Neutrophil (primary cell): Measurements from ENCODE around the gene TAPBPL.
"Not testable (repeated sequence)": the region's sequence is repeated elsewhere in the genome, so short reads cannot be mapped to it uniquely, and the experiment has no call there.

Source experiments
- H3K27ac ChIP-seq: fragments of 200-600 bp; sonication (generic); 2 replicates; pipeline ENCODE4 v1.5.1; 2016; ENCODE audit warnings: mild to moderate bottlenecking, moderate library complexity
- H3K27me3 ChIP-seq: fragments of 200-600 bp; sonication (generic); 2 replicates; pipeline ENCODE4 v1.6.0; 2016; ENCODE audit warnings: mild to moderate bottlenecking
- H3K36me3 ChIP-seq: fragments of 200-600 bp; sonication (generic); 2 replicates; pipeline ENCODE4 v1.5.1; 2017
- H3K4me1 ChIP-seq, 2 experiments: fragments of 200-600 bp in 1 of 2; sonication (generic) in 1 of 2; 1 replicate in 1 of 2; 2 replicates in 1 of 2; pipeline versions ENCODE4 v1.5.1 to v1.6.1; 2013 to 2016; ENCODE audit warnings: low read depth in 1 of 2, low read length in 1 of 2, mild to moderate bottlenecking in 1 of 2, moderate library complexity in 1 of 2; ENCODE audit not compliant: control insufficient read depth in 1 of 2, insufficient read depth in 1 of 2
- H3K4me3 ChIP-seq, 2 experiments: fragments of 200-600 bp in 1 of 2; sonication (generic) in 1 of 2; 1 replicate in 1 of 2; 2 replicates in 1 of 2; pipeline ENCODE4 v1.5.1; 2013 to 2016; ENCODE audit warnings: low read depth in 1 of 2, low read length in 1 of 2, mild to moderate bottlenecking in 1 of 2, moderate library complexity in 1 of 2
- H3K9me3 ChIP-seq: fragments of 200-600 bp; sonication (generic); 2 replicates; pipeline ENCODE4 v1.5.1; 2016
- CTCF ChIP-seq: fragments of 200-600 bp; sonication (generic); IDR thresholded peaks from 2 replicates; pipeline ENCODE4 v1.5.1; 2016; ENCODE audit warnings: antibody characterized with exemption

The TAPBPL gene

DNA sequence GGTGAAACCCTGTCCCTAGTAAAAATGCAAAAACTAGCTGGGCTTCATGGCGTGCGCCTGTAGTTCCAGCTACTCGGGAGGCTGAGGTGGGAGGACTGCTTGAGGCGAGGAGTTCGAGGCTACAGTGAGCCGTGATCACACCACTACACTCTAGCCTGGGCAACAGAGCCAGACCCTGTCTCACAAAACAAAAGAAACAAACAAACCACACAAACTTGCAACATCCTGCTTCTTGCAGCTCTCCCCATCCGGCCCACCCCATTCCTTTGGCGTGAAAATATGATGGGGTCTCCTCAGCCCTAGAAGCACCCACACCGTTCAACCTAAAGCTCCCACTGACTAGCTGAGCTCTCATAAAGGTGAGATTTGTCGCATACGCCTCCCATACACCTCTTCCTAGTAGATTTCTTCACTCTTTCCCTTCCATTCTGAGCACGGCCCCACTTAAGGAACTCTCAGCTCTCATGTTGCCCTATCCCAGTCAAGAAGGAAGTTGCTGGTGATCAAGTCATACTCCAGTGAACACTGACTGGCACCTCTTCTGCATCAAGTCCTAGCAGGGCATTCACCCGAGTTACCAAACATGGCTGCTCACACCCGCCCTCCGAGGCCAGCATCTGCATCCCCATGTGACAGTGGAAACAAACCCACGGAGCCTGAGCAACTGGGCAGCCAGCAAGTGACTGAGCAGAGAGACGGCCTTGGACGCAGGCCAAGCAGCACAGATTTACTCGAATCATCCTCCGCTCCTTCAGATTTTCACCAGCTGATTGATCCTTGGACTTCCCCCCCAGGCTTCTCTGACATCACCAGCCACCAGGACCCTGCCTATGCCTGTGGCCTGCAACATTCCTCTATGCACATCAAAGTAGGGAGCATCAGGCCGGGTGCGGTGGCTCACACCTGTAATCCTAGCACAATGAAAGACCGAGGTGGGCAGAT, 26.0 kb upstream of the TAPBPL start:
- H3K4me1 ChIP-seq: peaks cover 28 to 47% of the 10 kb centered on the region in 2 experiments
- TF ChIP-seq CTCF: no peak
- no peaks in the 10 kb centered on the region for H3K27me3 ChIP-seq

DNA sequence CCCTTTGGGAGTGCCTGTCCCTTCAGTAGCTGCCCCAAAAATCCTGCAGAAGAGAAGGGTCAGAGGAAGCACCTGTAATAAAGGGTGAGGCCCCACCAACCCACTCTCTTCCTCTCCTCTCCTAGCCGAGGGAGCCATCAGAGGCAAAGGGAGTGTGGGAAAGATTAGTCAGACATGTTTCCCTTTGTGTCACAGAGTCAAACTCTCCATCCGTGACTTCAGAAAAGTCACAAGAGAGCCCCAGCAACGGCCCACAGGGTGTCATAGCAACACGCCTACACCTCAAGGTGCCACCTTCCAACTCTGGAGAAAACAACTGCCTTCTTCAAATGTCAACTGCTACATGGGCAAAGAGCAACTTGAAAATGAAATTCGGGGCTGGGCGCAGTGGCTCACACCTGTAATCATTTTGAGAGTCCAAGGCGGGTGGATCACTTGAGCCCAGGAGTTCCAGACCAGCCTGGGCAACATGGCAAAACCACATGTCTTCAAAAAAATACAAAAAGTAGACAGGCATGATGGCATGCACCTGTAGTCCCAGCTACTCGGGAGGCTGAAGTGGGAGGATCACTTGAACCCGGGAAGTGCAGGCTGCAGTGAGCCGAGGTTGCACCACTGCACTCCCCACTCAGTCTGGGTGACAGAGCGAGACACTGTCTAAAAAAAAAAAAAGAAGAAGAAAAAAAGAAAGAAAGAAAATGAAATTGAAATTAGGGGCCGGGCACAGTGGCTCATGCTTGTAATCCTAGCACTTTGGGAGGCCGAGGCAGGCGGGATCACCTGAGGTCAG, 24.8 kb upstream of the TAPBPL start:
- no peak for TF ChIP-seq CTCF
- Histone ChIP-seq H3K4me1 (peaks cover 29 to 52% of the 10 kb centered on the region in 2 experiments), H3K27me3 (no peaks in the 10 kb centered on the region), H3K4me3 (no peak overlapping the region), H3K27ac (peak overlapping the region; percentile 79), H3K36me3 (no peaks in the 10 kb centered on the region), H3K9me3 (no peaks in the 10 kb centered on the region)

More for the DNA sequence above, 26.0 kb upstream of the TAPBPL start:
- peak overlapping the region; percentile 79 for H3K27ac ChIP-seq
- H3K36me3 ChIP-seq: no peaks in the 10 kb centered on the region
- peak overlapping the region; percentile 18 to 20 for H3K4me3 ChIP-seq
- H3K9me3 ChIP-seq: no peaks in the 10 kb centered on the region

DNA sequence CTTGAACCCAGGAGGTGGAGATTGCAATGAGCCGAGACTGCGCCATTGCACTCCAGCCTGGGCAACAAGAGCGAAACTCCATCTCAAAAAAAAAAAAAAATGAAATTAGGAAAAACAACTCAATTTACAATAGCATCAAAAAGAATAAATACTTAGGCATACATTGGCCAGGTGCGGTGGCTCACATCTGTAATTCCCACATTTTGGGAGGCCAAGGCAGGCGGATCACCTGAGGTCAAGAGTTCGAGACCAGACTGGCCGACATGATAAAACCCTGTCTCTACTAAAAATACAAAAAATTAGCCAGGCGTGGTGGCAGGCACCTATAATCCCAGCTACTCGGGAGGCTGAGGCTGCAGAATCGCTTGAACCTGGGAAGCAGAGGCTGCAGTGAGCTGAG, 24.0 kb upstream of the TAPBPL start:
- peaks cover 29 to 52% of the 10 kb centered on the region in 2 experiments for H3K4me1 ChIP-seq
- not testable (repeated sequence) for H3K4me3 ChIP-seq, H3K36me3 ChIP-seq, H3K27me3 ChIP-seq, H3K27ac ChIP-seq, H3K9me3 ChIP-seq

DNA sequence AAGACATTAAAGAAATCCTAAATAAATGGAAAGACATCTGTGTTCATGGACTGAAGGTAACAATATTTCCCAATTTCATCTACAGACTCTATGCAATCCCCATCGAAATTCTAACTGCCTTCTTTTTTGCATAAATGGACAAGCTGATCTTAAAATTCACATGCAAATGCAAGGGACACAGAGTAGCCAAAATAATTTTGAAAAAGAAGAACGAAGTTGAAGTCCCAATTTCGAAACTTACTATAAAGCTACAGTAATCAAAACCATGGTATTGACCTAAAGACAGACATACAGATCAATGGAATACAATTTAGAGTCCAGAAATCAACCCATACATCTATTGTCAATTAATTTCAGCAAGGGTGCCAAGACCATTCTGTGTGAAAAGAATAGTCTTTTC, 23.5 kb upstream of the TAPBPL start:
- H3K4me1 ChIP-seq: peaks cover 29 to 50% of the 10 kb centered on the region in 2 experiments

GRCh38 chr12:6430124-6430989, 21.5 kb upstream of the TAPBPL start:
- H3K4me1 ChIP-seq: peaks cover 21 to 31% of the 10 kb centered on the region in 2 experiments

More for the DNA sequence above, 23.5 kb upstream of the TAPBPL start:
- H3K27ac ChIP-seq: no peak overlapping the region
- H3K36me3 ChIP-seq: no peaks in the 10 kb centered on the region
- no peaks in the 10 kb centered on the region for H3K9me3 ChIP-seq
- no peak overlapping the region for H3K4me3 ChIP-seq
- no peak for TF ChIP-seq CTCF
- no peaks in the 10 kb centered on the region for H3K27me3 ChIP-seq

More at GRCh38 chr12:6430124-6430989, 21.5 kb upstream of the TAPBPL start:
- Histone ChIP-seq H3K36me3 (no peaks in the 10 kb centered on the region), H3K4me3 (peak overlapping the region; percentile 35 to 49), H3K27me3 (no peaks in the 10 kb centered on the region), H3K27ac (peak overlapping the region; percentile 66), H3K9me3 (no peaks in the 10 kb centered on the region)
- TF ChIP-seq CTCF: peak; percentile 5
